Cardiac muscle cell (in vitro differentiated cells and primary cell): ENCODE measurements around the gene LDLRAD4. TPM values are rescaled to one million over a fixed set of nuclear protein-coding genes. Genes with fewer than 3 reads are reported as not detected.
"Not testable (repeated sequence)": the region's sequence is repeated elsewhere in the genome, so short reads cannot be mapped to it uniquely, and the experiment has no call there.

ENCODE experiments used
- DNase-seq, 2 donors: peaks; one replicate each; pipeline versions ENCODE4 v3.0.0 to v3.0.0-alpha.2; 2010 to 2017; ENCODE audit warnings: low read depth in 1 of 2, low spot score in 1 of 2
- H3K27ac ChIP-seq: fragments of 200-600 bp; sonication (generic); 2 replicates; pipeline ENCODE4 v1.5.1; 2016
- H3K27me3 ChIP-seq: fragments of 200-600 bp; sonication (generic); 2 replicates; pipeline ENCODE4 v1.6.0; 2016; ENCODE audit warnings: control low read depth
- H3K36me3 ChIP-seq: fragments of 200-600 bp; sonication (generic); 2 replicates; pipeline ENCODE4 v1.5.1; 2016; ENCODE audit warnings: control low read depth
- H3K4me1 ChIP-seq: fragments of 200-600 bp; sonication (generic); 2 replicates; pipeline ENCODE4 v1.8.1; 2017; ENCODE audit warnings: low read depth, mild to moderate bottlenecking, mixed run types
- H3K4me3 ChIP-seq: fragments of 200-600 bp; sonication (generic); 2 replicates; pipeline ENCODE4 v1.5.1; 2016; ENCODE audit warnings: mild to moderate bottlenecking
- H3K9me3 ChIP-seq: fragments of 200-600 bp; sonication (generic); 2 replicates; pipeline ENCODE4 v1.5.1; 2017; ENCODE audit warnings: low read depth, mild to moderate bottlenecking, control low read depth
- CTCF ChIP-seq: IDR thresholded peaks from 2 replicates; pipeline ENCODE4 v1.5.1; 2012; ENCODE audit warnings: low read depth, mild to moderate bottlenecking, low read length
- polyA plus RNA-seq: library from polyadenylated mRNA; unstranded; fragments of >200 nt; fragmentation: Nextera tagmentation; extraction: Ambion mirVana; gene quantifications from 2 replicates; pipeline ENCODE4 v1.2.1, GENCODE V29; 2016
- total RNA-seq: library from RNA; depleted of rRNA; stranded (reverse); fragments of >200 nt; gene quantifications from 2 replicates; pipeline ENCODE4 v1.2.3, GENCODE V29; 2016

The LDLRAD4 gene
- total and polyA plus RNA-seq, 2 experiments from 2014 or later, result 10.5 to 11.5 TPM

DNA sequence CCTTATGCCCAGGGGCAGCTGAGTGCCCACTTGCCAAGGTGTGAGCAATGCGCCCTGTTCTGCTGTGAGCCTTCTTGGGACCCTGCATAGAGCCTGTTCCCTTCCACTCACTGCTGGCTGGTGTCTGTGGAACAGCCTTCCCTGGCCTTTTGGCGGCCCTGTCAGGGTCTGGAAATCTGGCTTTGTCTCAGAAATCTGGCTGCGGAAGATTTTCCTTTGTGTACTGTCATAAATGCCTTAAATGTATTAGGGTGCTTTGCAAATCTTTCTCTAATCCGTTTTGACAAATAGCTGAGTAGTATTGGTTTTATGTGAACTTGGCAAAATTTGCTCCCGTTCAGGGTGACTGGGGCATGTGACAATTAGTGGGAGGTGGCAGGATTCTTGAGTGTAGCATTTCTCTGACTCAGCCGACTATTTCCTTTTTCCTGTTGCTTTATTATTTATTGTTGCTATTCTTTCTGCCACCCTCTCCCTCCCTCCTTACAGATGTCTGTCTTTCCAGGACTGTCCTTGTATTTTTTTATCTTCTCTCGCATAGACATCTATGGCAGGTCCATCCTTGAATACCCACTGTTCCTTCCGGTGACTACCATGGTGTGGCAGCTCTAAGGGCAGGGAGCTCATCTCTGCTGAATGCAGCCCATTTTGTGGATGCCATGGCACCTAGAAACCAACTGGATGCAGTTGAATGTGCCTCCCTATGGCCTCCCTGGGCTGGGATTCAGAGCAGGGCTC, 41.8 kb downstream of the LDLRAD4 start:
- Histone ChIP-seq H3K4me3 (no peak overlapping the region), H3K36me3 (no peaks in the 10 kb centered on the region), H3K9me3 (no peaks in the 10 kb centered on the region), H3K27ac (no peak overlapping the region), H3K27me3 (no peaks in the 10 kb centered on the region), H3K4me1 (peaks cover 4% of the 10 kb centered on the region)
- DNase-seq, result no peak
- TF ChIP-seq CTCF, result no peak

GRCh38 chr18:13260935-13261640, 42.5 kb downstream of the LDLRAD4 start:
- H3K4me1 ChIP-seq, result peaks cover 4% of the 10 kb centered on the region
- DNase-seq, result no peak
- no peaks in the 10 kb centered on the region for H3K9me3 ChIP-seq
- no peaks in the 10 kb centered on the region for H3K36me3 ChIP-seq
- no peak overlapping the region for H3K4me3 ChIP-seq
- TF ChIP-seq CTCF, result no peak
- no peak overlapping the region for H3K27ac ChIP-seq
- no peaks in the 10 kb centered on the region for H3K27me3 ChIP-seq

- Histone ChIP-seq H3K4me3 (no peak overlapping the region), H3K36me3 (no peaks in the 10 kb centered on the region), H3K27ac (no peak overlapping the region), H3K4me1 (peaks cover 4% of the 10 kb centered on the region), H3K27me3 (no peaks in the 10 kb centered on the region), H3K9me3 (no peaks in the 10 kb centered on the region)
- TF ChIP-seq CTCF, result no peak
- no peak for DNase-seq
Observed at GRCh38 chr18:13261661-13262357, 43.2 kb downstream of the LDLRAD4 start.

DNA sequence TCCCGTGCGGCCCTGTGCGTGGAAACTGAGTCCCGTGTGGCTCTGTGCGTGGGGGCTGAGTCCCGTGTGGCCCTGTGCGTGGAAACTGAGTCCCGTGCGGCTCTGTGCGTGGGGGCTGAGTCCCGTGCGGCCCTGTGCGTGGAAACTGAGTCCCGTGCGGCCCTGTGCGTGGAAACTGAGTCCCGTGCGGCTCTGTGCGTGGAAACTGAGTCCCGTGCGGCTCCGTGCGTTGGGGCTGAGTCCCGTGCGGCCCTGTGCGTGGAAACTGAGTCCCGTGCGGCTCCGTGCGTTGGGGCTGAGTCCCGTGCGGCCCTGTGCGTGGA, 43.8 kb downstream of the LDLRAD4 start:
- not testable (repeated sequence) for H3K27ac ChIP-seq, H3K27me3 ChIP-seq, H3K36me3 ChIP-seq, H3K4me3 ChIP-seq, H3K9me3 ChIP-seq, DNase-seq, H3K4me1 ChIP-seq

DNA sequence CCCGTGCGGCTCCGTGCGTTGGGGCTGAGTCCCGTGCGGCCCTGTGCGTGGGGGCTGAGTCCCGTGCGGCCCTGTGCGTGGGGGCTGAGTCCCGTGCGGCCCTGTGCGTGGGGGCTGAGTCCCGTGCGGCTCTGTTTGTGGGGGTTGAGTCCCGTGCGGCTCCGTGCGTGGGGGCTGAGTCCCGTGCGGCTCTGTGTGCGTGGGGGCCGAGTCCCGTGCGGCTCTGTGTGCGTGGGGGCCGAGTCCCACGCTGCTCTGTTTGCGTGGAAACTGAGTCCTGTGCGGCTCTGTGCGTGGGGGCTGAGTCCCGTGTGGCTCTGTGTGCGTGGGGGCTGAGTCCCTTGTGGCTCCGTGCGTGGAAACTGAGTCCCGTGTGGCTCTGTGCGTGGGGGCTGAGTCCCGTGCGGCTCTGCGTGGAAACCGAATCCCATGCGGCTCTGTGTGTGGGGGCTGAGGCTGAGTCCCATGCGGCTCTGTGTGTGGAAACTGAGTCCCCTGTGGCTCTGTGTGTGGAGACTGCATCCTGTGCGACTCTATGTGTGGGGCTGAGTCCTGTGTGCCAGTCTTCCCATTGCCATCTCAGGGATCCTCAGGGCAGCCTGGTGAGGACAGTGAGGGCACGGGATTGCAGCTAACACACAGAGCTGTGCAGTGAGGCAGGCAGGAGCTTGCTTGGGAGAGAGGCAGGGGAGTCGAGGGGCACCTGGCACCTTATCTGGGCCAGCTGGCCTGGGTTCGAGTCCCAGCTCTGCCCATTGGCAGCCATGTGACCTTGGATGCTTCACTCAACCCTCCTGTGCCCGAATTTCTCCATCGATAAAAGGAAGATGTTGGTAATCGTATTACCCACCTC, 44.5 kb downstream of the LDLRAD4 start:
- Histone ChIP-seq H3K4me1 (peaks cover 11% of the 10 kb centered on the region), H3K4me3 (no peak overlapping the region), H3K36me3 (no peaks in the 10 kb centered on the region), H3K27ac (no peak overlapping the region), H3K27me3 (no peaks in the 10 kb centered on the region), H3K9me3 (no peaks in the 10 kb centered on the region)
- no peak for TF ChIP-seq CTCF
- DNase-seq, result no peak
